Heart left ventricle (tissue), 13 donors: ENCODE results near the gene SGPP2.

Source experiments
- CTCF ChIP-seq, 12 donors: fragments of 200-600 bp; sonication (generic) in 4 of 12; IDR thresholded peaks; one replicate each; pipeline versions ENCODE4 v1.5.0 to v1.8.0; 2018 to 2022; ENCODE audit warnings: antibody characterized with exemption in 12 of 12, mild to moderate bottlenecking in 5 of 12
- POLR2A ChIP-seq, 2 donors: fragments of 450-650 bp; IDR thresholded peaks; one replicate each; pipeline ENCODE4 v1.6.1; 2017; ENCODE audit warnings: antibody characterized with exemption in 2 of 2, mild to moderate bottlenecking in 2 of 2, moderate library complexity in 2 of 2
- donor health status: ischemic (EF 13 %, LVEDD 7.1; RV severe dilation, severe dysfunction).
- donor health status: DM: no; HTN: yes; CAD: no.
- donor health status: DM: no; HTN: no; CAD: no.
- donor health status: ischemic (EF 25% LVEDD 6.9; RV normal size, moderate dysfunction).
- donor health status: ischemic (EF 25% LVEDD 5.7; RV mildly dilated, moderate dysfunction).
- donor health status: ischemic (EF 35%, LVEDD 5.7; RV mildly dilated, moderate dysfunction).
- donor health status: nonischemic (EF 11% LVEDD 7.7; RV severe dilation, severe dysfunction).
- donor health status: DM: yes; HTN: yes; CAD: no.
- donor health status: PGD.
- donor health status: ischemic (EF 29% LVEDD 5.4; RV normal size, mild dysfunction).
- donor health status: nonischemic (EF 23%, LVEDD 6.1; RV moderate dilation, normal function).

- TF ChIP-seq POLR2A (IDR thresholded peaks at IDR 0.05), result no peak
- no peak for TF ChIP-seq CTCF (IDR thresholded peaks at IDR 0.05)
Observed at GRCh38 chr2:222440673-222441422, 16.5 kb downstream of the SGPP2 start.
